Testis (tissue), 2 donors: Measurements from ENCODE around the gene ZFP36L1.

Experiments
- POLR2A ChIP-seq: fragments of 450-650 bp; IDR thresholded peaks from one replicate; pipeline ENCODE4 v1.6.1; 2017; ENCODE audit warnings: antibody characterized with exemption, mild to moderate bottlenecking, moderate library complexity
- TF ChIP-seq, protein P1 (sequence below), 3 experiments: fragments of 450-650 bp in 2 of 3; fragments of 200-600 bp in 1 of 3; sonication (generic) in 1 of 3; IDR thresholded peaks; one replicate each; pipeline ENCODE4 v1.5.1; 2016 to 2019; ENCODE audit warnings: antibody characterized with exemption in 3 of 3, mild to moderate bottlenecking in 2 of 3, moderate library complexity in 1 of 3

GRCh38 chr14:68807148-68807600 lies 14.3 kb upstream of the ZFP36L1 start:
- TF ChIP-seq, protein P1, sequence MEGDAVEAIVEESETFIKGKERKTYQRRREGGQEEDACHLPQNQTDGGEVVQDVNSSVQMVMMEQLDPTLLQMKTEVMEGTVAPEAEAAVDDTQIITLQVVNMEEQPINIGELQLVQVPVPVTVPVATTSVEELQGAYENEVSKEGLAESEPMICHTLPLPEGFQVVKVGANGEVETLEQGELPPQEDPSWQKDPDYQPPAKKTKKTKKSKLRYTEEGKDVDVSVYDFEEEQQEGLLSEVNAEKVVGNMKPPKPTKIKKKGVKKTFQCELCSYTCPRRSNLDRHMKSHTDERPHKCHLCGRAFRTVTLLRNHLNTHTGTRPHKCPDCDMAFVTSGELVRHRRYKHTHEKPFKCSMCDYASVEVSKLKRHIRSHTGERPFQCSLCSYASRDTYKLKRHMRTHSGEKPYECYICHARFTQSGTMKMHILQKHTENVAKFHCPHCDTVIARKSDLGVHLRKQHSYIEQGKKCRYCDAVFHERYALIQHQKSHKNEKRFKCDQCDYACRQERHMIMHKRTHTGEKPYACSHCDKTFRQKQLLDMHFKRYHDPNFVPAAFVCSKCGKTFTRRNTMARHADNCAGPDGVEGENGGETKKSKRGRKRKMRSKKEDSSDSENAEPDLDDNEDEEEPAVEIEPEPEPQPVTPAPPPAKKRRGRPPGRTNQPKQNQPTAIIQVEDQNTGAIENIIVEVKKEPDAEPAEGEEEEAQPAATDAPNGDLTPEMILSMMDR (IDR thresholded peaks at IDR 0.05) = no peak
- TF ChIP-seq POLR2A = no peak
